ENCODE data around the gene HNRNPC.

DNA sequence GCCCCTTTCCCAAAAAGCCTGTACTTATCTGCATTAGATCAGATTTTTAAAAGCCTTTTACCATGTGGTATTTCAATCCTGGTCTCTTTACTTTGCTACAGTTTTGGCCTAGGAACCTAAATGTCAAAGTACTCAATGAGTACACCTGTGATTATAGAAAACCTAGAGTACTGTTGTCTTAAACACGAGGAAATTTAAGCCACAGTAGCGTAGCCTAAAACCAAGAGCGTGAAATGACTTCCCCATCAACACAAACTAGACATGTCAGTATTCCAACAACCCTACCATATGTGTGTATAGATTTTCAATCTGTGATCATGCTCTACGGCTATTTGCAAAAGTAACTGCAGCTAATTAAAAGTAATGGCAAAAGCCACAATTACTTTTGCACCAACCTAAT lies 60.7 kb downstream of the HNRNPC start:
- TF ChIP-seq, protein P1, sequence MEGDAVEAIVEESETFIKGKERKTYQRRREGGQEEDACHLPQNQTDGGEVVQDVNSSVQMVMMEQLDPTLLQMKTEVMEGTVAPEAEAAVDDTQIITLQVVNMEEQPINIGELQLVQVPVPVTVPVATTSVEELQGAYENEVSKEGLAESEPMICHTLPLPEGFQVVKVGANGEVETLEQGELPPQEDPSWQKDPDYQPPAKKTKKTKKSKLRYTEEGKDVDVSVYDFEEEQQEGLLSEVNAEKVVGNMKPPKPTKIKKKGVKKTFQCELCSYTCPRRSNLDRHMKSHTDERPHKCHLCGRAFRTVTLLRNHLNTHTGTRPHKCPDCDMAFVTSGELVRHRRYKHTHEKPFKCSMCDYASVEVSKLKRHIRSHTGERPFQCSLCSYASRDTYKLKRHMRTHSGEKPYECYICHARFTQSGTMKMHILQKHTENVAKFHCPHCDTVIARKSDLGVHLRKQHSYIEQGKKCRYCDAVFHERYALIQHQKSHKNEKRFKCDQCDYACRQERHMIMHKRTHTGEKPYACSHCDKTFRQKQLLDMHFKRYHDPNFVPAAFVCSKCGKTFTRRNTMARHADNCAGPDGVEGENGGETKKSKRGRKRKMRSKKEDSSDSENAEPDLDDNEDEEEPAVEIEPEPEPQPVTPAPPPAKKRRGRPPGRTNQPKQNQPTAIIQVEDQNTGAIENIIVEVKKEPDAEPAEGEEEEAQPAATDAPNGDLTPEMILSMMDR (IDR thresholded peaks at IDR 0.05) = no peak
- no peak for TF ChIP-seq ZFX (IDR thresholded peaks at IDR 0.05; ENCODE audit: borderline replicate concordance)

Data from 22Rv1 (cell line).